ENCODE measurements around the gene THSD7B. TPM values are rescaled to one million over a fixed set of nuclear protein-coding genes. Genes with fewer than 3 reads are reported as not detected.

Gene THSD7B
- total and polyA plus RNA-seq, 10 donors = 0.02 to 0.17 (median 0.09) TPM; not detected in 7

- no peaks in the 10 kb centered on the region for H3K36me3 ChIP-seq
- no peak overlapping the region for H3K27ac ChIP-seq
- intact Hi-C loops (cut with DNase I; ENCODE audit: low total_unique reads) = no loop called here
- H3K9me3 ChIP-seq = no peaks in the 10 kb centered on the region
- H3K27me3 ChIP-seq (replicated peaks in 1 of 7) = peaks cover 0 to 65% (median 22%) of the 10 kb centered on the region in 7 donors
- peaks cover 0 to 16% (median 11%) of the 10 kb centered on the region in 6 donors for H3K4me1 ChIP-seq
- DNase-seq = no peak
- H3K4me3 ChIP-seq = no peak overlapping the region
- 71 to 87% (median 80%) methylated on average over 6 of the region's 6 CpGs for WGBS, 5 donors
- TF ChIP-seq, protein P1, sequence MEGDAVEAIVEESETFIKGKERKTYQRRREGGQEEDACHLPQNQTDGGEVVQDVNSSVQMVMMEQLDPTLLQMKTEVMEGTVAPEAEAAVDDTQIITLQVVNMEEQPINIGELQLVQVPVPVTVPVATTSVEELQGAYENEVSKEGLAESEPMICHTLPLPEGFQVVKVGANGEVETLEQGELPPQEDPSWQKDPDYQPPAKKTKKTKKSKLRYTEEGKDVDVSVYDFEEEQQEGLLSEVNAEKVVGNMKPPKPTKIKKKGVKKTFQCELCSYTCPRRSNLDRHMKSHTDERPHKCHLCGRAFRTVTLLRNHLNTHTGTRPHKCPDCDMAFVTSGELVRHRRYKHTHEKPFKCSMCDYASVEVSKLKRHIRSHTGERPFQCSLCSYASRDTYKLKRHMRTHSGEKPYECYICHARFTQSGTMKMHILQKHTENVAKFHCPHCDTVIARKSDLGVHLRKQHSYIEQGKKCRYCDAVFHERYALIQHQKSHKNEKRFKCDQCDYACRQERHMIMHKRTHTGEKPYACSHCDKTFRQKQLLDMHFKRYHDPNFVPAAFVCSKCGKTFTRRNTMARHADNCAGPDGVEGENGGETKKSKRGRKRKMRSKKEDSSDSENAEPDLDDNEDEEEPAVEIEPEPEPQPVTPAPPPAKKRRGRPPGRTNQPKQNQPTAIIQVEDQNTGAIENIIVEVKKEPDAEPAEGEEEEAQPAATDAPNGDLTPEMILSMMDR (IDR thresholded peaks at IDR 0.05 in 8 of 11, conservative IDR thresholded peaks at IDR 0.05 in 3 of 11) = no peak
- no peak for TF ChIP-seq POLR2A (IDR thresholded peaks at IDR 0.05)
Observed at GRCh38 chr2:136769871-136770270, 4.5 kb downstream of the THSD7B start.

GRCh38 chr2:136770384-136770783, 5.0 kb downstream of the THSD7B start:
- peaks cover 0 to 60% (median 17%) of the 10 kb centered on the region in 7 donors for H3K27me3 ChIP-seq (replicated peaks in 1 of 7)
- 60 to 92% (median 86%) methylated on average over 1 of the region's 1 CpG for WGBS, 5 donors
- TF ChIP-seq POLR2AphosphoS5 (IDR thresholded peaks at IDR 0.05) (no peak), POLR2A (IDR thresholded peaks at IDR 0.05) (no peak)
- TF ChIP-seq, protein P1 (IDR thresholded peaks at IDR 0.05 in 8 of 11, conservative IDR thresholded peaks at IDR 0.05 in 3 of 11) = no peak
- DNase-seq = no peak
- H3K4me1 ChIP-seq = peaks cover 0 to 11% (median 8%) of the 10 kb centered on the region in 6 donors
- no peak overlapping the region for H3K27ac ChIP-seq
- intact Hi-C loops (cut with DNase I; ENCODE audit: low total_unique reads) = no loop called here
- no peaks in the 10 kb centered on the region for H3K36me3 ChIP-seq
- no peak overlapping the region for H3K4me3 ChIP-seq
- H3K9me3 ChIP-seq = no peaks in the 10 kb centered on the region

DNA sequence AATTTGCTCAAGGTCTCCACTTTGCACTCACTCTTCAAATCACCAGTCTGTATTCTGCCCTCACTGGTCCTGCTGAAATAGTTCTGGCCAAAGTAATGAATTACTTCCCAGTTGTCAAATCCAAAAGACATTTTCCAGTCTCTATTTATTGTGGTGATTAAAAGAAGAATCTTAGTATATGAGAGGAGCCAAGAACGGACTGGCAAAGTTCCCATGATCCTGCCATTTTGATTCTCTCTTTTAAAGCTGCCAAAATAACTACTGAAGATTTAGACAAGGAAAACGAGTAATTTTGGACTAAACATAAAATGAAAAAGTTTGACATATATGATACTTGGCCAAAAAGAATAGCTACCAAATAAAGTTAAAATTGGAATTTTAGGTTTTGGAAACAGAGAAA, 12.0 kb downstream of the THSD7B start:
- TF ChIP-seq, protein P1 (IDR thresholded peaks at IDR 0.05 in 8 of 11, conservative IDR thresholded peaks at IDR 0.05 in 3 of 11) = no peak
- no peak for TF ChIP-seq POLR2AphosphoS5 (IDR thresholded peaks at IDR 0.05)
- TF ChIP-seq POLR2A (IDR thresholded peaks at IDR 0.05) = no peak

GRCh38 chr2:136783856-136784255, 18.5 kb downstream of the THSD7B start:
- H3K9me3 ChIP-seq = no peaks in the 10 kb centered on the region
- H3K4me3 ChIP-seq = no peak overlapping the region
- intact Hi-C loops (cut with DNase I; ENCODE audit: low total_unique reads) = no loop called here
- H3K4me1 ChIP-seq = no peaks in the 10 kb centered on the region
- TF ChIP-seq POLR2A (IDR thresholded peaks at IDR 0.05) = no peak
- TF ChIP-seq, protein P1 (IDR thresholded peaks at IDR 0.05 in 8 of 11, conservative IDR thresholded peaks at IDR 0.05 in 3 of 11) = no peak
- TF ChIP-seq POLR2AphosphoS5 (IDR thresholded peaks at IDR 0.05) = no peak
- no peaks in the 10 kb centered on the region for H3K36me3 ChIP-seq
- no peak for DNase-seq
- H3K27me3 ChIP-seq (replicated peaks in 1 of 7) = peaks cover 0 to 6% (median 0%) of the 10 kb centered on the region in 7 donors
- no peak overlapping the region for H3K27ac ChIP-seq
- 57 to 74% (median 59%) methylated on average over 4 of the region's 4 CpGs for WGBS, 5 donors

More for the DNA sequence above, 12.0 kb downstream of the THSD7B start:
- intact Hi-C loops (cut with DNase I; ENCODE audit: low total_unique reads) = no loop called here
- Histone ChIP-seq H3K27ac (no peak overlapping the region), H3K27me3 (replicated peaks in 1 of 7) (no peaks in the 10 kb centered on the region), H3K4me1 (no peaks in the 10 kb centered on the region), H3K9me3 (no peaks in the 10 kb centered on the region), H3K4me3 (no peak overlapping the region), H3K36me3 (no peaks in the 10 kb centered on the region)
- no peak for DNase-seq
- WGBS, 5 donors = 59 to 74% (median 72%) methylated on average over 2 of the region's 2 CpGs

Data from spleen (tissue), 11 donors.